Right renal pelvis (tissue), 4 donors: Measurements from ENCODE around the gene REG4. TPM values are rescaled to one million over a fixed set of nuclear protein-coding genes. Genes with fewer than 3 reads are reported as not detected.

Experiments used
- DNase-seq, 4 donors: peaks; one replicate each; pipeline ENCODE4 v3.0.0-alpha.2; 2013; ENCODE audit warnings: low read depth in 4 of 4, low spot score in 3 of 4, missing footprints in 1 of 4
- polyA plus RNA-seq, 4 donors: library from polyadenylated mRNA; unstranded; fragments of 120-200 nt; gene quantifications; one replicate each; pipeline ENCODE4 v1.2.1, GENCODE V29; 2013; ENCODE audit not compliant: insufficient read length in 4 of 4

The REG4 gene
- polyA plus RNA-seq, 4 donors: 0.67 to 1.5 (median 0.85) TPM

DNA sequence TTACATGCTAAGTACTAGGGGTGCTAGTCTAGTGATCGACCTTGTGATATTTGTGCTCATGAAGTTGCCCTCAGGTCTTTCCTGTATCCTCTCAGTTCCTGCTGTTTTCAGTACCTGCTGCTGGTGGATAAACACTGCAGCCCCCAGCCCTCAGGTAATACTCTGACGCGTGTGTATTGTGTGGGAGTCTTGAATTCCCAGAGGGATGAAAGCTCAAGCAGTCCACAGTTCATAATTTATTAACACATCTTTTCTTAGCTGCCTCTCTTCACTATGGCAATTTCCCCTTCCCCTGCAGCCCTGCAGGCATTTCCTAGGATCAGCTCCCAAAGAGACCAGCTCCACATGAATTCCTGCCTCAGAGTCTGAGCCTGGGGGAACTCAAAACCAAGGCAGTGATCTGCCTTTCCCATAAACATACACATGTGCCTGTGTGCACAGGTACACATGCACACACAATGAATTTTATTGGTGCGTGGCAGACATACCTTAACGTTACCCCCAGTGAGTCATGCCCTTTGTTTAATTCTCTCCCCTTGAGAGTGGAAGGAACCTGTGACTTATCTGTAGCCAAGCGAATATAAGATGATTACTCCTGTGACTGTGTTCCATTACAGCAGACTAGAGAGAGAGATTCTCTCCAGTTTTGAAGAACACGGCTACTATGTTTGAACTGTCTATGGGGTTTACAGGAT is 28.5 kb downstream of the REG4 start:
- DNase-seq: no peak

DNA sequence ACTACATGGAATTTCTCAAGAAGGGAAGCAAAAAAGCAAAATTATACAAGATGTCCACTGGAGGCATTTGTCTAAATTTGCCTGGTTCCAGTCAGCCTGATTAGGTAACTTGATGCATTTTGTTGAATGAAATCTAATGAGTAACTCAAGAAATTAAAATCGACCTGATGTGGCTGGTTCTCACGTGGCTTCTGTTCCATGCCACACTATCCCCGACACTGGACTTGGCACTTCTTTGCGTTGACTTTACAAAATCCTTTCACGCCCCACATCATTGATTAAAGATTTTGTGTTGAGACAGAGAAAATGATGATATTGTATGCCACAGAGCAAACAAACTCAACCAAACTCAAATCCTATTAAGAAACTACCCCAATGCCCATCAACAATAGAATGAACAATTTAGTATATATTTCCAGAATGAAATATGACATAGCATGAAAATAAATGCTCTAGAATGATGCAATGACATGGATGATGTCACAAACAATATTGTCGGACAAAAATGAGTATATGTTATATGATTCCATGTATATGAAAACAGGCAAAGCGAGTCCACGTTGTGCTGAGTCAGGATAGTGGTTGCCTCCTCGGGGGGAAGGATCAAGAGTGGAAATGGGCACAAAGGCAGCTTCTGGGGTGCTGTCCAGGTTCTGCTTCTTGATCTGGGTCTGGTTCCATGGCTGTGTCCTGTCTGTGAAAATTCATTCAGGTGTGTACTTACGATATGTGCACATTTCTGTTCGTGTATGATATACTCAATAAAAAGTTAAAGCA is 29.6 kb downstream of the REG4 start:
- DNase-seq: no peak

GRCh38 chr1:119779869-119780356 is 31.3 kb downstream of the REG4 start:
- DNase-seq: no peak

DNA sequence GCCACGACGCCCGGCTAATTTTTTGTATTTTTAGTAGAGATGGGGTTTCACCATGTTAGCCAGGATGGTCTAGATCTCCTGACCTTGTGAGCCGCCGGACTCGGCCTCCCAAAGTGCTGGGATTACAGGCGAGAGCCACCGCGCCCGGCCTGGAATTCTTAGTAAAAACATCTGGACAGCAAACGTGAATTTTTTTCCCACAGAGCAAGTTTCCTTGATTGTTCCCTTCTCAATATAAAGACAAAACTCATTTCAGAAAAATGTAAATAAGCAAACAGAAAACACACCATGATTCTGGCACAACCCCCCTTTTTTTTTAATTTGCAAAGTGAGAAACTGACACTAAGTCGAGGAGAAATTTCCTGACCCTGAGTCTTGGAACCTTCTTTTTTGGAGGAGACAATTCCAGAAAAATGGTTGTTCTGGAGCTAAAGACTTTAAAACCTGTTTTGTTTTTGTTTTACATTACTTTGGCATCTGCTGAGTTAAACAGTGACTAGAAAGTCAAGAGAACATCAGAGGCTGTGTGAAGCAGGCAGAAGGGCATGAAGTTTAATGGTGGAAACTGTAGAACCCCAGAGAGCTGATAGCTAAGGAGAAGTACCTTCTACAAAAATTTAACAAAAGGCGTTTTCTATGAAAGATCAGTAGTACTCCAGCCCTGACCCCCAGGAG is 32.2 kb downstream of the REG4 start:
- no peak for DNase-seq

GRCh38 chr1:119778359-119778758 is 32.9 kb downstream of the REG4 start:
- DNase-seq: no peak

DNA sequence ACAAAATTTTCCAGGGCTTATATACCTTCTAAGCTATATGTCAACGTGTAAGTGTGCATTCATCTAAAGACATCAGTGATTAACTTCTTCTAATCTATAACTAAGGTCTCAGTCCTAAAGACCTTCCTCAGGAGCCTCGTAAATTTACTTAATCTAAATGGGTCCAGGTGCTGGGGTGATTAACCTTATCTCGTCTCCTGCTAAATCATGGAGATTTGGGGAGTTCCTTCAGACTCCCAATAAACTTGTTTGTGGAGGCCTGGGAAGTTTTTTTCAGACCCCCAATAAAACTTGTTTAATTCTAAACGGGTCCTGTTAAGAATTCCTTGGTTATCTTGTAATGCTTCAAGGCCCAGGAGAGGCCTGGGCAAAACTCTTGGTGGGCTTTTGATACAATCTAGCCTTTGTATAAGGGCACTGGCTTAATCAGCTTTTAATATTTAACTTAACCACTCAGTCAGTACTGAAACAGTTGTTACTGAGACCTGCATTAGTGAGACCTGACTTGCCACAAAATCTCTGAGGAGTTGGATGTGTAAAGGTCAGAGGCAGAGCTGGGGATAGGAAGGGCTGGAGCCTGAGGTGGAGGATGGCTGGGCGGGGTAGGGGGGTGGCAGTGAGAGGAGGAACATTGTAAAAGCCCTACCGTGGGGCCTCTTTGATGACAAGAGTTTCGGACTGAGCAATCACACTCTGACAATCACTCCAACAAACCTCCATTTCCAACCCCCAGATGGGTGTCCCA is 36.3 kb downstream of the REG4 start:
- DNase-seq: no peak

- DNase-seq: peak in 1 of 4 donors; percentile 61
Observed at GRCh38 chr1:119773711-119774241, 37.5 kb downstream of the REG4 start.

- no peak for DNase-seq
Observed at GRCh38 chr1:119772298-119772697, 39.0 kb downstream of the REG4 start.

- no peak for DNase-seq
Observed at GRCh38 chr1:119771770-119772169, 39.5 kb downstream of the REG4 start.

DNA sequence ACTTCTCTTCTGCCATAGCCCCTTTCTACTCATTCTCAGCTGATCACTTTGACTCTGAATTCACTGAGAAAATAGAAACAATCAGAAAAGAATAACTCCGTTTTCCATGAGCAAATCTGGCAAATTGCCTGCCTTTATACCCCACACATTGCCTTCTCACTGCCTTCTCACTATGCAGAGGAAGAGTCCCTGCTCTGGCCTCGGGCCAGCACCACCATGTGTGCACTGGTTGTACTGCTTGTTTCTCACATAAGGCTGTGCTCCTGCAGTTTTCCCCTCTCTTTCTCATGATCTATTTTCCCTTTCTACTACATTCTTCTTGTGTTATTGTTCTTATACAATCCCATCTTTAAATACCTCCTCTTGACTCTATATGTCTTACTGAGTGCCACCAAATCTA is 40.2 kb downstream of the REG4 start:
- no peak for DNase-seq

- DNase-seq: no peak
Observed at GRCh38 chr1:119768778-119769177, 42.5 kb downstream of the REG4 start, which contains the start of gene HMGCS2. TSS of gene HMGCS2 (minus strand) at chr1:119768905. CDS start at chr1:119768844, 61 bp downstream.

DNA sequence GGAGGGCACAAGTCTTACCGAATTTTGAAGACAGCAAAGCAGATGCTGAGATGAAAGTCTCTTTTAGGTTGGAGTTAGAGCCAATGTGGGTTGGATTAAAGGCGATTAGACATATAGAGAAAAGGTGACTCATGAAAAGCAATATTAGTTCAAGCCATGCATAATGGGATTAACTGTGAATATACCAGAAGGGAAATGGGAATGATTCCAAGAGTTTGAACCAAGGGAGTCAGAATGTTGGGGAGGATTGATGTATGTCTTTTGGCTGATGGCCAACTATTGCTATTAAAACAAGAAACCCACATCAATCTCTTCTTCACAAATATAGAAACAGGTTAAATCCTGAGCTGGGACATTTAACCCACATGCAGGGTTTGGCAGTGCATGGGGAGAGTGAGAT is 43.8 kb downstream of the REG4 start:
- no peak for DNase-seq

DNA sequence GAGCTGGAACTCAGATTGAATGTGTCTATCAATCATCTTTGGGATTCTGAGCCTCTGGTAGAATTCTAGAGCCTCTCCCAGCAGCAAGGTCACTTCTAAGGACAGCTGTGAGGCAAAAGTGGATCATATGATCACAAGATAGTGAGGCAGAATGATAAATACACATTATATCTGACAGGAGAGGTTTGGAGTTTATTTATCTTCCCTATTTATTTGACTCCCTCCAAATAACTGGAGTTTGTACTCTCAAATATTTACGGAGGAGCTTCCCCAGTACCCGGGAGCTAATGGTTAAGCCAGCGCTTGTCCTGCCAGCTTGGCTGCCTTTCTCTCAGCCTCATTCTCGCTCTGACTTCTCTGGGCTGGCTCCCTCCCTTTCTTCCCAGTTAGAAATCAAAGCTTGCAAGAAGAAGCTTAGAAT is 44.9 kb downstream of the REG4 start:
- no peak for DNase-seq

- no peak for DNase-seq
Observed at GRCh38 chr1:119764220-119764619, 47.0 kb downstream of the REG4 start.

GRCh38 chr1:119762953-119763352 is 48.3 kb downstream of the REG4 start:
- no peak for DNase-seq

DNA sequence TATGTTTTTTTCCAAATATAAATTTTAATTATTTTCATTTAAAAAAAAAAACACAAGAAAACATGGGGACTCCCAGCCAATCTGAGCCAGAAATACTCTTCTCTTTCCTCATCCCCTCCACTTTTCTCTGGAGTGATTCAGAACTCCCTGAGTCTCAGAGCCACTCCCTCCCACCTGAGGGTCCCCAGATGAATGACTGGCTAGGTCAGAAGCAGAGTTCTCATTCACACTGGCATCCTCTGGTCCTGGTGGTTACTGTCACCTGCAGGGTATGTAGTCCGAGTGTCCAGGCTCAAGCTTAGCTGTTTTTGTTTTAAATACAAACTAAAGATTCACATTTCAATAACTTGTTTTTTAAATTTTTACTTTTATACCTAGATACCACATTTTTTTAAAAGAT is 48.9 kb downstream of the REG4 start:
- DNase-seq: no peak

DNA sequence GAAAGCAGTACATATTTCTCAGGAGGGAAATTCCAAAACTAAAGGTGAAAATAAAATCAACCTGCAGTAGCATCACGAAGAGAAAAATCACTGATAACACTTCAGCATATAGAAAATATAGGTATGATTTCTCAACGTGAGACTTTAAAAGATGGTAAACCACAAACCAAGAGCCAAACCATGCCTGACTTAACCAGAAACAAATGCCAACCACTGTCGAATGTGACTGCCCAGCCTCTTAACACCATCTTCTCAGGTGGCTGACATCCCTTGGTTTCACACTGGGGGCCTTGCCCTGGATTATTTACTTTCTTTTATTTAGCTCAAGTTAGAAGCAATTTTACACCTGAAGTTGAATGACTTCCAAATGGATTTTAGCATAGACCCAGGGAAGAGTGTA is 52.7 kb downstream of the REG4 start:
- DNase-seq: no peak

- no peak for DNase-seq
Observed at GRCh38 chr1:119752592-119752991, 58.7 kb downstream of the REG4 start.

DNA sequence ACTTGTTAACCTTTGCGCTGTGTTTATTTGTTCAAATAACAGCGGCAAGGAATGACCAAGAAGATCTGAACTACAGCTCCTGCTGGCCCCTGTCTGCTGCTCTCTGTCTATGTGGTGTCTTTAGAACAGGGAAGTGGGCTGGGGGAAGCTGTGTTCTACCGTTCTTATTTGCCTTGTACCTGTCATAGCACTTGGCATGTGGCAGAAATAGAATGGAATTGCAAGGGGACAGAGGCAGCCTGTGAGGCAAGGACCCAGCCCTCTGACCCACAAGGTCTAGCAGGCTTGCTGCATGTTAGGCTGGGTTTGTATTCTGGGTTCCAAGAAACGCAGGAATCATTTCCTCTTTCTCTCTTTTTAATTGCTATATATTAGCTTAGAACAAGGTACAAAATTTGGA is 63.2 kb downstream of the REG4 start:
- no peak for DNase-seq

GRCh38 chr1:119747451-119747850 is 63.8 kb downstream of the REG4 start:
- no peak for DNase-seq
